BJ (cell line): ENCODE results near the gene PDIA5. TPM values are rescaled to one million over a fixed set of nuclear protein-coding genes. Genes with fewer than 3 reads are reported as not detected.

ENCODE experiments used
- CTCF ChIA-PET: fragments of 350-600 bp; formaldehyde crosslinking; extraction: SDS; loops from one replicate; lab custom pipeline; 2021; ENCODE audit warnings: antibody characterized with exemption, inconsistent platforms; lab: Yijun Ruan, JAX
- POLR2A ChIA-PET: fragments of 300-600 bp; sonication (Branson Sonifier 250); formaldehyde crosslinking; extraction: SDS; loops from one replicate; lab custom pipeline; 2021; ENCODE audit warnings: antibody characterized with exemption; lab: Charles Lee
- DNase-seq: peaks from one replicate; pipeline ENCODE4 v3.0.0-alpha.2; 2011; ENCODE audit warnings: low read depth
- H3K27me3 ChIP-seq: 2 replicates; pipeline ENCODE4 v1.6.0; 2011; ENCODE audit warnings: low read length; ENCODE audit not compliant: control insufficient read depth, insufficient read depth
- H3K36me3 ChIP-seq: 2 replicates; pipeline ENCODE4 v1.5.1; 2011; ENCODE audit warnings: low read length; ENCODE audit not compliant: control insufficient read depth, insufficient read depth
- H3K4me3 ChIP-seq: 2 replicates; pipeline ENCODE4 v1.5.1; 2011; ENCODE audit warnings: low read depth, mild to moderate bottlenecking, control low read depth, low read length
- CTCF ChIP-seq: IDR thresholded peaks from 2 replicates; pipeline ENCODE4 v1.5.1; 2011; ENCODE audit warnings: low read depth, mild to moderate bottlenecking, control low read depth, inconsistent platforms, low read length, moderate library complexity; ENCODE audit not compliant: insufficient read depth
- polyA plus RNA-seq: library from polyadenylated mRNA; depleted of rRNA; stranded (reverse); fragments of >200 nt; gene quantifications from 2 replicates; pipeline ENCODE4 v1.2.3, GENCODE V29; 2011

The PDIA5 gene
- polyA plus RNA-seq, 1 experiment = 47.3 TPM

- no peak overlapping the region for H3K4me3 ChIP-seq
- TF ChIP-seq CTCF = no peak
- no peak for DNase-seq
- ChIA-PET POLR2A (interaction anchor here (0.5 kb wide), 1 partner anchor 23 kb away, joined by 5 read pairs; the partner anchor contains the start of gene PDIA5), CTCF (interaction anchor here (0.6 kb wide), 1 partner anchor 95 kb away, joined by 4 read pairs; no protein-coding TSS in a partner anchor)
- H3K27me3 ChIP-seq = no peaks in the 10 kb centered on the region
- peaks cover 12% of the 10 kb centered on the region for H3K36me3 ChIP-seq
These were observed 22.9 kb downstream of the PDIA5 start for GRCh38 chr3:123089611-123090331.

- POLR2A ChIA-PET = no interaction called here
- peaks cover 12% of the 10 kb centered on the region for H3K36me3 ChIP-seq
- no peak for DNase-seq
- TF ChIP-seq CTCF = no peak
- CTCF ChIA-PET = no interaction called here
- no peak overlapping the region for H3K4me3 ChIP-seq
- no peaks in the 10 kb centered on the region for H3K27me3 ChIP-seq
These were observed 24.1 kb downstream of the PDIA5 start for GRCh38 chr3:123090728-123091531.

- Histone ChIP-seq H3K4me3 (no peak overlapping the region), H3K36me3 (peaks cover 12% of the 10 kb centered on the region), H3K27me3 (no peaks in the 10 kb centered on the region)
- ChIA-PET CTCF (no interaction called here), POLR2A (no interaction called here)
- no peak for DNase-seq
- no peak for TF ChIP-seq CTCF
These were observed 25.4 kb downstream of the PDIA5 start for GRCh38 chr3:123092243-123092642.

GRCh38 chr3:123093696-123094095, 26.9 kb downstream of the PDIA5 start:
- no peak for DNase-seq
- no peak overlapping the region for H3K4me3 ChIP-seq
- CTCF ChIA-PET = interaction anchor here (0.8 to 1.0 kb wide), 2 partner anchors 9 to 64 kb away, joined by 3 to 4 read pairs; no protein-coding TSS in a partner anchor
- POLR2A ChIA-PET = no interaction called here
- no peak for TF ChIP-seq CTCF
- H3K27me3 ChIP-seq = no peaks in the 10 kb centered on the region
- peaks cover 12% of the 10 kb centered on the region for H3K36me3 ChIP-seq
